Choroid plexus epithelial cell (primary cell): ENCODE data around the gene PI4KA.

Experiments
- DNase-seq: peaks from one replicate; pipeline ENCODE4 v3.0.0-alpha.2; 2010; ENCODE audit warnings: low read depth
- H3K4me3 ChIP-seq: 2 replicates; pipeline ENCODE4 v1.5.1; 2011; ENCODE audit warnings: low read depth, mild to moderate bottlenecking, control low read depth, low read length, moderate library complexity
- TF ChIP-seq, protein P1 (sequence below): conservative IDR thresholded peaks from 2 replicates; pipeline ENCODE4 v1.5.1; 2011; ENCODE audit warnings: low read depth, mild to moderate bottlenecking, control low read depth, inconsistent platforms, low read length, moderate library complexity

The PI4KA gene

DNA sequence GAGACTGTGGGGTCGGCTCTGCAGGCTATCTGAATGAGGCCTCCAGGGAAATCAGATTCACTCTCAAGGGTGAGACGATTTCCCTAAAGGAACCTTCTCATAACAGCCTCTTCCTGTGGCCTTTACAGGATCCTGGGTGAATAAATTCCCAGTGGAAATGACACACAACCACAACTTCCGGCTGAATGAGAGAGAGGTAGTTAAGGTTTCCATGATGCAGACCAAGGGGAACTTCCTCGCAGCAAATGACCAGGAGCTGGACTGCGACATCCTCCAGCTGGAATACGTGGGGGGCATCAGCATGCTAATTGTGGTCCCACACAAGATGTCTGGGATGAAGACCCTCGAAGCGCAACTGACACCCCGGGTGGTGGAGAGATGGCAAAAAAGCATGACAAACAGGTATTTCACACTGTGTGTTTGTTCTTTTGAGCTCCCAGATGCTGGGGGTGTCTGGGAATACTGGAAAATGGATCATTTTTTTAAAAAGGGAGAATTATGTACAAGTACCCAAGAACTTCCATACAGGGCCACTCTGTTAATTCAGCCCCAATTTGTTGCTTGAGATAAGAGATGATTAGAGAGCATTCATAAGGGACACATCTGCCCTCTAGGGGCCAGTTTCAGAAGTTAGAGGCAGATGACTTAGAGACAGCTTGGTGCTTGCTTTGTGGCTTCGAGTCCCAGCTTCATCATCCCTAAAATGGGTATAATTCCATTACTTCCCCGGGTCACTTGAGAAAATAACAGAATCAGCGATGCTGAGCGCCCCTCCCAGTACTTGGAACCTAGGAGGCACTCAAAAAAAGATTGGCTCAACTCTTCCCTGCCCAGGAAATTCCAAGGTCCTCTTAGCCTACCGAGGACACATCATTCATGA, 74.5 kb downstream of the PI4KA start:
- TF ChIP-seq, protein P1, sequence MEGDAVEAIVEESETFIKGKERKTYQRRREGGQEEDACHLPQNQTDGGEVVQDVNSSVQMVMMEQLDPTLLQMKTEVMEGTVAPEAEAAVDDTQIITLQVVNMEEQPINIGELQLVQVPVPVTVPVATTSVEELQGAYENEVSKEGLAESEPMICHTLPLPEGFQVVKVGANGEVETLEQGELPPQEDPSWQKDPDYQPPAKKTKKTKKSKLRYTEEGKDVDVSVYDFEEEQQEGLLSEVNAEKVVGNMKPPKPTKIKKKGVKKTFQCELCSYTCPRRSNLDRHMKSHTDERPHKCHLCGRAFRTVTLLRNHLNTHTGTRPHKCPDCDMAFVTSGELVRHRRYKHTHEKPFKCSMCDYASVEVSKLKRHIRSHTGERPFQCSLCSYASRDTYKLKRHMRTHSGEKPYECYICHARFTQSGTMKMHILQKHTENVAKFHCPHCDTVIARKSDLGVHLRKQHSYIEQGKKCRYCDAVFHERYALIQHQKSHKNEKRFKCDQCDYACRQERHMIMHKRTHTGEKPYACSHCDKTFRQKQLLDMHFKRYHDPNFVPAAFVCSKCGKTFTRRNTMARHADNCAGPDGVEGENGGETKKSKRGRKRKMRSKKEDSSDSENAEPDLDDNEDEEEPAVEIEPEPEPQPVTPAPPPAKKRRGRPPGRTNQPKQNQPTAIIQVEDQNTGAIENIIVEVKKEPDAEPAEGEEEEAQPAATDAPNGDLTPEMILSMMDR, result peak; percentile 79
- DNase-seq, result peak; percentile 86
- no peak overlapping the region for H3K4me3 ChIP-seq

- H3K4me3 ChIP-seq, result no peak overlapping the region
- TF ChIP-seq, protein P1, result no peak
- no peak for DNase-seq
Observed at GRCh38 chr22:20783300-20783673, 75.3 kb downstream of the PI4KA start.

- no peak overlapping the region for H3K4me3 ChIP-seq
Observed at GRCh38 chr22:20782596-20783299, 75.9 kb downstream of the PI4KA start.

DNA sequence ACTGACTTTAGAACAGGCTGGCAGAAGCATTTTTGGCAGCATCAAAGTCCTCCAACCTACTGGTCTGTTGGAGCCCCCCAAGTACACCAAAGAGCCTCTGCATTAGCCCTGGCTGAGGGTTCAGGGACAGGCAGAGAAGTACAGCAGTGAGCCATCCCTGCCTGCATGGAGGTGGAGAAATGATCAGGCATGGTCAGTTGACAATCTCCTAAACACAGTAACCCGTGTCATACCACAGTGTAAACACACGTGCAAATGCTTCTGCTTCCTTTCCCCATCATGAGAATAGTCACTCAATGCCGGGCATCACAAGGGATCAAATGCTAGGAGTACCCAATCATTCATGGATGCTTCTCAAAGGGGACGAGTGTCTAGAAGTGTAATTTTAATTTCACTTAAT, 76.5 kb downstream of the PI4KA start:
- TF ChIP-seq, protein P1, result no peak
- no peak overlapping the region for H3K4me3 ChIP-seq
- no peak for DNase-seq

More at GRCh38 chr22:20782596-20783299, 75.9 kb downstream of the PI4KA start:
- TF ChIP-seq, protein P1, result no peak
- DNase-seq, result no peak

DNA sequence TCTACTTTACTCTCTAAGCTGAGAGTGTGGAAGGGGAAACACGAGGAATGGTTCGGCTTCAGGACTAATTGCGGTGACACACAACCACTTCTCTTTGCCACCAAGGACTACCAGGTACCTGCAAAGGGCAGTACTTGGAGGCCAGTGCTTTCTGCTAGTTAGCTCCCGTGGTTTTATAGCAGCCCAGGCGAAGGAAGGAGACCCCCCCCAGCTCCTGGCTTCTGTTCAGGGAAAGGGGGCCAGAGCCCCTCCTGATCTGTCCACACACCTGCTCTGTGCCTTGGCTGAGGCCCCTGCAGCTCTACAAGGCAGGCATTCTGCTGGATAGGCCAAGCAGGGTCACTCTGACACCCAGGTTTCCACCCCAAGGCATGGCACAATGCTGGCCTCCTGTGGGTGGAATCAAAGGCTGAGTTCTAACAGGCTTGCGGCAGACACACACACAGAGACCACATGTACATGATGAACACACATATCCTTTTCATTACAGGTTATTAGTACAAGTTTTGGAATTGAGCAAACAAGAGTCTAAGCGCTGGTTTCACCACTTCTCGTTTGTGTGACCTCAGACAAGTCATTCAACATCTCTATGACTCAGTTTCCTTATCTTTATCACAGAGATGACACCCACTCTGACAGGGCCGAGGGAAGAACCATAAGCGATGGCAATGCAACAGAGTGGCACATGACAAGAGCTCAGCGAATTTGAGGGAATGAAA, 77.2 kb downstream of the PI4KA start:
- no peak overlapping the region for H3K4me3 ChIP-seq
- peak; percentile 39 for DNase-seq
- TF ChIP-seq, protein P1, result no peak

- DNase-seq, result peak; percentile 85
- TF ChIP-seq, protein P1, result no peak
Observed at GRCh38 chr22:20779818-20780158, 78.8 kb downstream of the PI4KA start.

More at GRCh38 chr22:20779818-20780158, 78.8 kb downstream of the PI4KA start:
- H3K4me3 ChIP-seq, result no peak overlapping the region
